Measurements from ENCODE around the gene YPEL2.
A peak's percentile ranks its signal among the peaks of the same experiment; 100 is the strongest.

The YPEL2 gene

GRCh38 chr17:59404471-59404870 is 73.0 kb downstream of the YPEL2 start:
- H3K27me3 ChIP-seq (ENCODE audit: insufficient read depth, poor library complexity, severe bottlenecking): no peaks in the 10 kb centered on the region
- H3K4me3 ChIP-seq (replicated peaks; ENCODE audit: insufficient read depth, low read length): no peak overlapping the region
- DNase-seq (ENCODE audit: low read depth in 1 of 2, low spot score in 1 of 2): no peak
- no peak for TF ChIP-seq GABPA (IDR thresholded peaks at IDR 0.05; ENCODE audit: low read depth)
- TF ChIP-seq POLR2AphosphoS5 (IDR thresholded peaks at IDR 0.05; ENCODE audit: low read depth): no peak
- TF ChIP-seq SPI1 (IDR thresholded peaks at IDR 0.05; ENCODE audit: borderline replicate concordance, low read depth): no peak
- no peak for TF ChIP-seq REST (IDR thresholded peaks at IDR 0.05; ENCODE audit: insufficient replicate concordance, low read depth)
- TF ChIP-seq, protein P1, sequence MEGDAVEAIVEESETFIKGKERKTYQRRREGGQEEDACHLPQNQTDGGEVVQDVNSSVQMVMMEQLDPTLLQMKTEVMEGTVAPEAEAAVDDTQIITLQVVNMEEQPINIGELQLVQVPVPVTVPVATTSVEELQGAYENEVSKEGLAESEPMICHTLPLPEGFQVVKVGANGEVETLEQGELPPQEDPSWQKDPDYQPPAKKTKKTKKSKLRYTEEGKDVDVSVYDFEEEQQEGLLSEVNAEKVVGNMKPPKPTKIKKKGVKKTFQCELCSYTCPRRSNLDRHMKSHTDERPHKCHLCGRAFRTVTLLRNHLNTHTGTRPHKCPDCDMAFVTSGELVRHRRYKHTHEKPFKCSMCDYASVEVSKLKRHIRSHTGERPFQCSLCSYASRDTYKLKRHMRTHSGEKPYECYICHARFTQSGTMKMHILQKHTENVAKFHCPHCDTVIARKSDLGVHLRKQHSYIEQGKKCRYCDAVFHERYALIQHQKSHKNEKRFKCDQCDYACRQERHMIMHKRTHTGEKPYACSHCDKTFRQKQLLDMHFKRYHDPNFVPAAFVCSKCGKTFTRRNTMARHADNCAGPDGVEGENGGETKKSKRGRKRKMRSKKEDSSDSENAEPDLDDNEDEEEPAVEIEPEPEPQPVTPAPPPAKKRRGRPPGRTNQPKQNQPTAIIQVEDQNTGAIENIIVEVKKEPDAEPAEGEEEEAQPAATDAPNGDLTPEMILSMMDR (IDR thresholded peaks at IDR 0.05; ENCODE audit: insufficient read depth, low read length): no peak
- no peak overlapping the region for H3K27ac ChIP-seq (replicated peaks)

DNA sequence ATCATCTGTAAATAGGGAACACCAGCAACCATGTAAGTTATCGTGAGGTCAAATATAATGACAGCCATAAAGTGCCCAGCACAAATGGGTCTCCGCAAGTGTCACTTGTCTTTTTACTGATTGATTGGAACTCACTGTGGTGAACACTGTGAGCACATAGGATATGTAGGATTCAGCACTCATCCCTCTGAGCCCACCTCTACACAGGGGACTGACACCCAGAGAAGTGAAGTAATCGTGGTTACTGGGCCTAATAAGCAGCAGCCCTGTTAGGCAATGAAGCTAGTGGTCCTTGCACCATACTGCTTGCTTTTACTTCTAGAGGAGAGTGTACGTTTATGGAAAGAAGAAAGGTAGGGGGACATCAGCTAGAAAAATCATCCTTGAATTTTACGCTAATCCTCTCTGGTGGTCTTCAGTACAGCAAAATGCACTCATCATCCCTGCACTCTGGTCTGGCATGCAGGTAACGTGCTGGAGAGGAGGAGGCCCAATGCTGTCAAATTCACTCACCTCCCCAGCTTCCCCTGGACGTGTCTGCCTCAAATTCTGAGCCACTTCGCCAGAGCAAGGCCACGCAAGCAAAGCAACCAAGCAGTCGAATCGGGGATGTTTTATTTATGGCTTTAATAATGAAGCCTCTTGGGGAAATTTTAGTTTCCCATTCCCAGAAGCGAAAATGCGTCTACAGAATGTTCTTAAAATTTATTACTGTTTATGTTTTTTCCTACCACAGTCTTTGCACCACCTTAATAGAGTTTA is 74.7 kb downstream of the YPEL2 start:
- TF ChIP-seq, protein P1 (IDR thresholded peaks at IDR 0.05; ENCODE audit: insufficient read depth, low read length): no peak
- TF ChIP-seq SPI1 (IDR thresholded peaks at IDR 0.05; ENCODE audit: borderline replicate concordance, low read depth) (no peak), POLR2AphosphoS5 (IDR thresholded peaks at IDR 0.05; ENCODE audit: low read depth) (no peak), REST (IDR thresholded peaks at IDR 0.05; ENCODE audit: insufficient replicate concordance, low read depth) (no peak), GABPA (IDR thresholded peaks at IDR 0.05; ENCODE audit: low read depth) (no peak)
- peak in 1 of 2 experiments; percentile 19 for DNase-seq (ENCODE audit: low read depth in 1 of 2, low spot score in 1 of 2)
- H3K4me3 ChIP-seq (replicated peaks; ENCODE audit: insufficient read depth, low read length): no peak overlapping the region
- H3K27ac ChIP-seq (replicated peaks): no peak overlapping the region
- H3K27me3 ChIP-seq (ENCODE audit: insufficient read depth, poor library complexity, severe bottlenecking): no peaks in the 10 kb centered on the region

DNA sequence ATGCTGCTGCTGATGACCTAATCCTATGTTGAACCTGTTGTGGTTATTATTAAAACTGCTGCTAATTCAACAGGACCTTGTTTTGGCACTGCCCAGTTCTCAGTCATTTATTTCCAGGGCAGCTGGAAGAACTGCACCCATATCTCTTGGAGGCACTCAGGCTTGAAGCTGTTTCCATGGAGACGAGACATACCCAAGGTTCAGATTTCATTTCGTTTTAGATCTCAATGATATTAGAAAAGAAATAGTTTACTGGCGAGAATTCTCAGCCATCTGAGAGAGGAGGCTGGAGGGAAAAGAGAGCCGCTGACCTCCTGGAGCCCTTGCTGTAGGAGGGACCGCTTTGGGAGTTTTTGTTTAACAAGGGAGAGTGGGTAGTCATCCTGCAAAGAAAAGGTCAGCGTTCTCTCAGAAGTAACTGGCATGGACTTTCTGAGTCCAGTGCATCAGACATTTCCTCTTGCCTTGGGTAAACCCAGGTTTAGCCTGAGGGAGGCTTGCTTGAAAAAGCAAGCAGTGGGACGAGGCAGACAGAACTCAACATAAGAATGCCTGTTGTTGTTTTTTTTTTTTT is 75.4 kb downstream of the YPEL2 start:
- TF ChIP-seq POLR2AphosphoS5 (IDR thresholded peaks at IDR 0.05; ENCODE audit: low read depth): no peak
- no peak for TF ChIP-seq GABPA (IDR thresholded peaks at IDR 0.05; ENCODE audit: low read depth)
- no peak for TF ChIP-seq REST (IDR thresholded peaks at IDR 0.05; ENCODE audit: insufficient replicate concordance, low read depth)
- TF ChIP-seq SPI1 (IDR thresholded peaks at IDR 0.05; ENCODE audit: borderline replicate concordance, low read depth): no peak
- TF ChIP-seq, protein P1 (IDR thresholded peaks at IDR 0.05; ENCODE audit: insufficient read depth, low read length): no peak
- DNase-seq (ENCODE audit: low read depth in 1 of 2, low spot score in 1 of 2): no peak
- Histone ChIP-seq H3K27me3 (ENCODE audit: insufficient read depth, poor library complexity, severe bottlenecking) (no peaks in the 10 kb centered on the region), H3K27ac (replicated peaks) (no peak overlapping the region), H3K4me3 (replicated peaks; ENCODE audit: insufficient read depth, low read length) (no peak overlapping the region)

Measured in HL-60 (cell line).